HG03378 (cell line): ENCODE data around the gene DDX52.
"Not testable (repeated sequence)": the region's sequence is repeated elsewhere in the genome, so short reads cannot be mapped to it uniquely, and the experiment has no call there.

Source experiments
- ATAC-seq: cut with Tn5 transposase; IDR thresholded peaks from one replicate; pipeline ENCODE4 v1.9.1; 2021; ENCODE audit warnings: mild to moderate bottlenecking, moderate library complexity; ENCODE audit not compliant: unreplicated experiment

Gene DDX52

GRCh38 chr17:37643118-37643766 lies at the start of gene DDX52:
Gene DDX52, minus strand, starts transcription at chr17:37643446. Its CDS starts 26 bp downstream, at chr17:37643420.
- peak; percentile 77 for ATAC-seq

GRCh38 chr17:37691807-37692206 lies 48.6 kb upstream of the DDX52 start:
- no peak for ATAC-seq

- no peak for ATAC-seq
Observed at GRCh38 chr17:37689317-37689716, 46.1 kb upstream of the DDX52 start.

GRCh38 chr17:37683454-37683984 lies 40.3 kb upstream of the DDX52 start:
- no peak for ATAC-seq

- ATAC-seq = no peak
Observed at GRCh38 chr17:37682007-37682406, 38.8 kb upstream of the DDX52 start.

DNA sequence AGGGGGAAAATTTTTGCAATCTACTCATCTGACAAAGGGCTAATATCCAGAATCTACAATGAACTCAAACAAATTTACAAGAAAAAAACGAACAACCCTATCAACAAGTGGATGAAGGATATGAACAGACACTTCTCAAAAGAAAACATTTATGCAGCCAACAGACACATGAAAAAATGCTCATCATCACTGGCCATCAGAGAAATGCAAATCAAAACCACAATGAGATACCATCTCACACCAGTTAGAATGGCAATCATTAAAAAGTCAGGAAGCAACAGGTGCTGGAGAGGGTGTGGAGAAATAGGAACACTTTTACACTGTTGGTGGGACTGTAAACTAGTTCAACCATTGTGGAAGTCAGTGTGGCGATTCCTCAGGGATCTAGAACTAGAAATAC lies 36.7 kb upstream of the DDX52 start:
- not testable (repeated sequence) for ATAC-seq

- no peak for ATAC-seq
Observed at GRCh38 chr17:37678036-37678435, 34.8 kb upstream of the DDX52 start.

DNA sequence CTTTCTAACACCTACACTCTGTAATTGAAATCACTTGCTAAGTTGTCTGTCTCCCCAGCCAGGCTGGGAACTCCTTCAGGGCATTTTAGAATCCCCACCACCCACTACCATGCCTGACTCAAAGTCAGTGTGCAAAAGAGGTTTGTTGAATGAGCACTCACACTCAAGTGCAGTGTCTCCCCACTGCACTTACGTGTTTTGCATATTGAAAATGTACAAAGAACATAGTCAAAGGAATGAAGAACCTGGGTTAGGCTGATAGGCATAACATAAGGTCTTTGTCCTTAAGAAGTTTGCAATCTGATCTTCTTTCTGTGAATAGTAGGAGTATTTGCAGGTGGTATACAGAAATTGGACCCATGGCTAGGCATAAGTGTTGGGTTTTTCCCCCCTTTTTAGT lies 33.8 kb upstream of the DDX52 start:
- no peak for ATAC-seq

DNA sequence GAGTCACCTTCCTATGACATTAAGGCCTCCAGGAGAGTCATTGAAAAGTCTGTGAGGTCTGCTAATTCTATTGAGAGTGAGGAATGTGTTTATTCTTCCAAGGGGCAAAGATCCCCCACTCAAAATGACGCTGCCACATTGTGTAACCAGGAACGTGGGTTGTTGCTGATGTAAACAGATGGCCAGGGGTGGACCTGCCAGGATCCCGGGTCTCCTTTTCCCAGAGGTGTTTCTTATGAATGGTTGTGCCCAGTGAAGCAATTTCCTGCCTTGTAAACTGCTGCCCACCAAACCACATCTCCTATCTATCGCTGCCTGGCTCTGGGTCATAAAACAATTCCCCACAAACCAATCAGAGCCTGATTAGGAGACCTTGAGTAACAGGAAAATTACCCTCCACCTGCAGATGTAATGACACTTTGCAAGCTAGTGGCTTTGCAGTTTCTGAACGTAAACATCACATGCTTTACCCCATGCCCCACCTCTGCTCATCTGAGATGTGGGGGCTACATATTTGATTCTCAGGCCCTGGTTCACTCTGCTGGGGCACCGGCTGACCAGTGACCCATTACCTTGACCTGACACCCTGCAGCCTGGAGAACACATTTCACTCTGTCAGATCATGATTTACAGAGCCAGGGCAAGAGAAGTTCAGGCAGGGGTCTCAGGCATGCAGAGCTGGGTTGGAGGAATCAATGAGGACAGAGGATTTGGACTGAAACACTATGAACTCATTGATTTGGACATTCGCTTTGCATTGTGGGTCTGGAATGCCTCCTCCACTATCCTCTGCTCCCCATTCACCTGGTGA lies 33.1 kb upstream of the DDX52 start:
- no peak for ATAC-seq

GRCh38 chr17:37674511-37674910 lies 31.3 kb upstream of the DDX52 start:
- ATAC-seq = no peak

DNA sequence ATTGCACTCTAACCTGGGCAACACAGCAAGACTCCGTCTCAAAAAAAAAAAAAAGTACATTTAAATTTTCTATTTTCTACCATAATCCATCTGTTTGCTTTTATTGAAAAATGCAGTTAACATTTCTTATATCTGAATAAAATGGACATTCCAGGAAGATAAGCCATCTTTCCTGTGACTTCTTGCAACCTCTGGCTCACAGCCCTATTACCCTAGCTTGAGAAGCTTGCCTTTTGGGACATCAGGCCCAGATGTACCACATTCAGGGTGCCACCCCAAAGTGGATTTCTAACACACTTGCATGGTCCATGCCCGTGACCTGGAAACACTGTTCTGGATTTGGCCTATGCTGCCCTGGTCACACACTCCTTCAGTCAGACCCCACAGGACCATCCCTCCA lies 30.1 kb upstream of the DDX52 start:
- ATAC-seq = no peak

- no peak for ATAC-seq
Observed at GRCh38 chr17:37672548-37673078, 29.4 kb upstream of the DDX52 start.

- ATAC-seq = no peak
Observed at GRCh38 chr17:37671824-37672547, 28.7 kb upstream of the DDX52 start.

DNA sequence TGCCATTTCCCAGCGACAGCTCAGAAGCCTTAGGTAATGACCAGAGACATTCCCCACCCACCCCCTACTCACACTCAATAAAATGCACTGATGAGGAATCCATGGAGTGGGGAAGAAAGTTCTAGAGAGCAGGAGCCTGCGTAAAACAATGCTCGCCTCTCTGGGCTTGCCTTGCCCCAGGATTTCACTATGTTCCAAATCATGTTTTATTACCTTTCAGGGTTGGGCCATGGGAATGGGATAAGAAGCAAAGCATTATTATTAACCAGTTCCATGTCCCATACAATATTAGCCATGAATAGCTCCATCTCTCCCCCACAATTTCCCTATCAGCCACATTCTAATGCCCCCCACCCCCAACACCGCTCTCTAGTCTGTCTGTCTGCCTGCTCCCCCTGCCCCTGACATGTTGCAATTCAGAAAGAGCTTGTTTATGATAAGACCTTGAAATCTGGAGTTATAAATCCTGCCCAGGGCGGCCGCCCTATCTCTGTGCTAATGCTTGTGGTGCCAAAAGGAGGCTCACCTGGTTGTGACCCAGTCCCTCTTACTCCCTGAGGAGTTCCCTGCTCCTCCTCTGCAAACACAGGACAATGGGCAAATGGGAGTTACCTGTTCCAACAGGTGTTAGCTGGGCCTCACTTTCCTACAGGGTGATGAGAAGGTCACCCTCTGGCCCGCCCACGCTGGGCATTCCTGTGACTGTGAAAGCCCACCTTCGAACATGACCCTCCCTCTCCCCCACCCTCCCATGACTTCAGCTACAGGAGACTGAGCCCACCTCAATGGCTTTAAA lies 28.0 kb upstream of the DDX52 start:
- ATAC-seq = no peak

- no peak for ATAC-seq
Observed at GRCh38 chr17:37667039-37667438, 23.8 kb upstream of the DDX52 start.

GRCh38 chr17:37664214-37664613 lies 21.0 kb upstream of the DDX52 start:
- no peak for ATAC-seq

DNA sequence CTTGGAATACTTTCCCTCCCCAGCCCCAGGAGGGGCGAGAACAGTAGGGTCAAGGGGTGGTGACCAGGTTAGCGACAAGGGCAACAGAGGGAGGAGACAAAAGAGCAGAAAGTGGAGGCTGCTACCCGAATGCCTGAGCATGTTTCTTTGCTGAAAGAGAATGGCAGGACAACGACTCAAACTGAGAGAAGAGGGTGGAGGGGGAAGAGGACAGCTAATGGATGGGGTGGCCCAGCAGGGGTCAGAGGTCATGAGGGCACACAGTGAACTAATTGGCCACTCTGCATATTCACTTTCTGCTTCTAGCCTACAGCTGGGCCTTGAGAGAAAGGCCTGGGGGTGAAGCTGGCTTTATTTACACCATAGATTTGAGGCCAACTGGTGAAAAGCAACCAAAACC lies 19.1 kb upstream of the DDX52 start:
- ATAC-seq = no peak

DNA sequence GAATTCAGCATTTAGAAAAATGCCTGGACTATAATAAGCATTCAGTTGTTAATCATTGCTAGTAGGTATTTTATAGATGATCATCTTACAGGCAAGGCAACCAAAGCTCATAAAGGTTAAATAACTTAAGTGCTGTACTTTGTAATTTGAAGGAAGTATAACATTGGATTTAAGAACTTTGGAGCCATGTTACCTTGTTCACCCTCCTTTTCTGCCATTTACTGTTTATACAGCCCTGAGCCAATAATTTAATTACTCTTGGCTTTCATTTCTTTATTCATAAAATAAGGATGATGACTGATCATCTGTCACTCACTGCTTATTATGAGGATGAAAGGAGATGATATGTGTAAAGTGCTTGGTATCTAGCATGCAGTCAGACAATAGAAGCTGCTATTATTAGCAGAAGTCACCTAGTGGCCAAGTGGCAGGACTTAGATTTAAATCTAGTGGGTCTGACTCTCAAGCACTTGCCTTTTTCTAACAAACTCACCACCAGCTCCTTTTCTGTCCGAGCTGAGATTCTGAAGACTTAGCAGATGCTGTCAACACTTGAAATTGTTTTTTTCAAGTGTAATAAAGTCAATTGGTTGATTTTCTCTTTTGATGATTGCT lies 18.3 kb upstream of the DDX52 start:
- ATAC-seq = no peak

DNA sequence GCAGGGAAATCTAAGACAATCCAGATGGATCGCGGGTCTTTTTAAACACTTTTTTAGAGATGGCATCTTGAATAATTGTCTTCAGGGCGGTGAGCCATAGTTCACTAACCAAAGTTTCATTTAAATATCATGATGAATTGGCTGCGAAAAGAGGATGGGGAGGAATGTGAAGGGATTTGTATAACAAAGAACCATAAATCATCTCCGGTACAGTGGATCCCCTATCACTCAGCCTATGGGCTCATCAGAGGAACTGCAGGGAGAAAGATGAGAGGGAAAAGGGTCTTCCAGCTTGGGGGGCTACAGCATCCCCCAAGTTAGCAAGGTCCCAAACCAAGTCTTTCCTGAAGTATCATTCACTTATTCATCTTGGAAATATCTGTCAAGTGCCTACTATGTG lies 16.7 kb upstream of the DDX52 start:
- ATAC-seq = no peak

GRCh38 chr17:37657202-37657601 lies 14.0 kb upstream of the DDX52 start:
- ATAC-seq = no peak
